Loucy (cell line): ENCODE data around the gene SUCLG2.

Experiments
- H2AFZ ChIP-seq: fragments of 200-600 bp; sonication (generic); 2 replicates; pipeline ENCODE4 v1.6.0; 2016; ENCODE audit warnings: antibody characterized with exemption, mild to moderate bottlenecking, low read length, moderate library complexity
- H3F3A ChIP-seq: fragments of 200-600 bp; 2 replicates; pipeline ENCODE4 v1.6.0; 2016; ENCODE audit warnings: antibody characterized with exemption, low read depth, mild to moderate bottlenecking
- H3K27me3 ChIP-seq: fragments of 200-600 bp; sonication (generic); 2 replicates; pipeline ENCODE4 v1.6.1; 2014; ENCODE audit warnings: low read length, mild to moderate bottlenecking; ENCODE audit not compliant: insufficient read depth, poor library complexity, severe bottlenecking
- H3K36me3 ChIP-seq: fragments of 200-600 bp; sonication (generic); 2 replicates; pipeline ENCODE4 v1.6.1; 2016; ENCODE audit warnings: low read length; ENCODE audit not compliant: insufficient read depth
- H3K4me1 ChIP-seq: fragments of 200-600 bp; sonication (generic); 2 replicates; pipeline ENCODE4 v1.5.1; 2014; ENCODE audit warnings: low read length, mild to moderate bottlenecking; ENCODE audit not compliant: insufficient read depth, poor library complexity, severe bottlenecking
- H3K4me2 ChIP-seq: fragments of 200-600 bp; sonication (generic); 2 replicates; pipeline ENCODE4 v1.6.0; 2014; ENCODE audit warnings: antibody characterized with exemption, low read length, low read depth, mild to moderate bottlenecking; ENCODE audit not compliant: poor library complexity, severe bottlenecking
- H3K4me3 ChIP-seq: fragments of 200-600 bp; sonication (generic); 2 replicates; pipeline ENCODE4 v1.5.1; 2014; ENCODE audit warnings: low read length, mild to moderate bottlenecking, mixed read lengths; ENCODE audit not compliant: poor library complexity, severe bottlenecking
- H3K79me2 ChIP-seq: fragments of 200-600 bp; sonication (generic); 2 replicates; pipeline ENCODE4 v1.6.1; 2014; ENCODE audit warnings: low read length; ENCODE audit not compliant: insufficient read depth
- H3K9ac ChIP-seq: fragments of 200-600 bp; sonication (generic); 2 replicates; pipeline ENCODE4 v1.6.0; 2014; ENCODE audit warnings: mild to moderate bottlenecking, low read depth, low read length, moderate library complexity; ENCODE audit not compliant: poor library complexity, severe bottlenecking
- H3K9me2 ChIP-seq: fragments of 200-600 bp; sonication (generic); replicated peaks from 2 replicates; pipeline ENCODE4 v1.6.1; 2016; ENCODE audit warnings: low read depth, low read length, mixed read lengths
- H3K9me3 ChIP-seq: fragments of 200-600 bp; sonication (generic); 2 replicates; pipeline ENCODE4 v1.6.1; 2014; ENCODE audit warnings: mild to moderate bottlenecking, antibody characterized with exemption, low read length, low read depth; ENCODE audit not compliant: insufficient read depth
- H4K20me1 ChIP-seq: fragments of 200-600 bp; sonication (generic); 2 replicates; pipeline ENCODE4 v1.6.0; 2014; ENCODE audit warnings: antibody characterized with exemption, low read length, mild to moderate bottlenecking; ENCODE audit not compliant: insufficient read depth, poor library complexity, severe bottlenecking
- CTCF ChIP-seq: fragments of 200-600 bp; sonication (generic); conservative IDR thresholded peaks from 2 replicates; pipeline ENCODE4 v1.5.1; 2014; ENCODE audit warnings: mild to moderate bottlenecking, antibody characterized with exemption, low read length
- EZH2phosphoT487 ChIP-seq: fragments of 200-600 bp; IDR thresholded peaks from 2 replicates; pipeline ENCODE4 v1.6.1; 2018; ENCODE audit warnings: antibody characterized with exemption, mild to moderate bottlenecking, moderate library complexity, borderline replicate concordance

Gene SUCLG2

GRCh38 chr3:67678665-67679064, 24.3 kb upstream of the SUCLG2 start:
- Histone ChIP-seq H3K9me3 (no peaks in the 10 kb centered on the region), H3K4me2 (no peak overlapping the region), H2AFZ (no peak overlapping the region), H3K79me2 (no peaks in the 10 kb centered on the region), H3F3A (no peaks in the 10 kb centered on the region), H3K27me3 (no peaks in the 10 kb centered on the region), H3K9ac (no peak overlapping the region), H3K9me2 (no peaks in the 10 kb centered on the region), H3K36me3 (no peaks in the 10 kb centered on the region), H3K4me3 (no peak overlapping the region), H3K4me1 (peaks cover 6% of the 10 kb centered on the region), H4K20me1 (no peaks in the 10 kb centered on the region)
- no peak for TF ChIP-seq CTCF
- no peak for TF ChIP-seq EZH2phosphoT487

DNA sequence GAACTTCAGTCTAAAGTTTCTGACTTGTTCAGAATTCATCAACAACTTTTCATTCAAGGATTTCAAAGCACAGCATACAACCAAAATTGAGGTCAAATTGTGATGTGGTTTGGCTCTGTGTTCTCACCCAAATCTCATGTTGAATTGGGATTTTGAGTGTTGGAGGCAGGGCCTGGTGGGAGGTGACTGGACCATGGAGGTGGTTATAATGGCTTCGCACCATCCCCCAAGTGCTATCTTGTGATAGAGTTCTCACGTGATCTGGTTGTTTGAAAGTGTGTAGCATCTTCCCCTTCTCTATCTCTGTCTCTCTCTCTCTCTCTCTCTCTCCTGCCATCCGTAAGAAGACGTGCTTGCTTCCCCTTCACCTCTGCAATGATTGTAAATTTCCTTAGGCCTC, 19.6 kb upstream of the SUCLG2 start:
- Histone ChIP-seq H3K4me2 (no peak overlapping the region), H3K9ac (no peak overlapping the region), H3K9me3 (no peaks in the 10 kb centered on the region), H3K27me3 (no peaks in the 10 kb centered on the region), H3K9me2 (no peaks in the 10 kb centered on the region), H3F3A (no peaks in the 10 kb centered on the region), H3K4me1 (no peaks in the 10 kb centered on the region), H3K4me3 (no peak overlapping the region), H3K36me3 (no peaks in the 10 kb centered on the region), H2AFZ (no peak overlapping the region), H4K20me1 (no peaks in the 10 kb centered on the region), H3K79me2 (no peaks in the 10 kb centered on the region)
- no peak for TF ChIP-seq CTCF
- TF ChIP-seq EZH2phosphoT487: no peak

- peaks cover 5% of the 10 kb centered on the region for H3K4me1 ChIP-seq
- no peaks in the 10 kb centered on the region for H4K20me1 ChIP-seq
- H3K79me2 ChIP-seq: no peaks in the 10 kb centered on the region
- H3F3A ChIP-seq: no peaks in the 10 kb centered on the region
- H3K4me2 ChIP-seq: no peak overlapping the region
- H3K27me3 ChIP-seq: peaks cover 30% of the 10 kb centered on the region
- H3K9ac ChIP-seq: no peak overlapping the region
- TF ChIP-seq CTCF: no peak
- TF ChIP-seq EZH2phosphoT487: no peak
- H3K9me2 ChIP-seq: no peaks in the 10 kb centered on the region
- H3K36me3 ChIP-seq: no peaks in the 10 kb centered on the region
- no peak overlapping the region for H2AFZ ChIP-seq
- no peaks in the 10 kb centered on the region for H3K9me3 ChIP-seq
- H3K4me3 ChIP-seq: no peak overlapping the region
Observed at GRCh38 chr3:67662733-67663132, 8.3 kb upstream of the SUCLG2 start.
